Trophoblast cell (in vitro differentiated cells and primary cell): ENCODE data around the gene KCTD5.
"Not testable (repeated sequence)": the region's sequence is repeated elsewhere in the genome, so short reads cannot be mapped to it uniquely, and the experiment has no call there.

Source experiments
- DNase-seq, 2 donors: peaks; one replicate each; pipeline ENCODE4 v3.0.0-alpha.2; 2016
- H2AFZ ChIP-seq: 2 replicates; pipeline ENCODE4 v1.6.1; 2013; ENCODE audit warnings: low read length, moderate library complexity, mild to moderate bottlenecking; ENCODE audit not compliant: insufficient read depth, poor library complexity
- H2AK5ac ChIP-seq: 2 replicates; pipeline ENCODE4 v1.6.1; 2013; ENCODE audit warnings: mild to moderate bottlenecking, low read length
- H2BK120ac ChIP-seq: 2 replicates; pipeline ENCODE4 v1.6.1; 2013; ENCODE audit warnings: low read length, mild to moderate bottlenecking, moderate library complexity; ENCODE audit not compliant: insufficient read depth, poor library complexity
- H2BK12ac ChIP-seq: 2 replicates; pipeline ENCODE4 v1.6.1; 2013; ENCODE audit warnings: mild to moderate bottlenecking, low read length, moderate library complexity
- H2BK5ac ChIP-seq: 2 replicates; pipeline ENCODE4 v1.6.1; 2013; ENCODE audit warnings: low read length, low read depth, moderate library complexity, mild to moderate bottlenecking; ENCODE audit not compliant: poor library complexity
- H3K14ac ChIP-seq: 2 replicates; pipeline ENCODE4 v1.6.1; 2013; ENCODE audit warnings: mild to moderate bottlenecking, low read length
- H3K18ac ChIP-seq: 2 replicates; pipeline ENCODE4 v1.6.1; 2013; ENCODE audit warnings: mild to moderate bottlenecking, low read length
- H3K23ac ChIP-seq: 2 replicates; pipeline ENCODE4 v1.6.1; 2013; ENCODE audit warnings: low read length
- H3K27ac ChIP-seq: 2 replicates; pipeline ENCODE4 v1.5.1; 2013; ENCODE audit warnings: low read depth, mild to moderate bottlenecking, inconsistent platforms, low read length, moderate library complexity
- H3K27me3 ChIP-seq: 2 replicates; pipeline ENCODE4 v1.6.1; 2013; ENCODE audit warnings: inconsistent platforms, mild to moderate bottlenecking, low read length, moderate library complexity; ENCODE audit not compliant: insufficient read depth
- H3K36me3 ChIP-seq, 2 experiments: 1 replicate in 1 of 2; 2 replicates in 1 of 2; pipeline ENCODE4 v1.6.1; 2013; ENCODE audit warnings: low read length in 2 of 2, mild to moderate bottlenecking in 2 of 2, moderate library complexity in 1 of 2; ENCODE audit not compliant: insufficient read depth in 2 of 2, control insufficient read depth in 1 of 2
- H3K4ac ChIP-seq: 2 replicates; pipeline ENCODE4 v1.6.1; 2013; ENCODE audit warnings: low read depth, mild to moderate bottlenecking, low read length, moderate library complexity
- H3K4me1 ChIP-seq, 2 experiments: 1 replicate in 1 of 2; 2 replicates in 1 of 2; pipeline ENCODE4 v1.6.1; 2013; ENCODE audit warnings: low read length in 2 of 2, mild to moderate bottlenecking in 2 of 2, moderate library complexity in 1 of 2; ENCODE audit not compliant: insufficient read depth in 2 of 2, control insufficient read depth in 1 of 2
- H3K4me2 ChIP-seq: 2 replicates; pipeline ENCODE4 v1.6.1; 2013; ENCODE audit warnings: inconsistent platforms, mild to moderate bottlenecking, low read length, moderate library complexity
- H3K4me3 ChIP-seq: 2 replicates; pipeline ENCODE4 v1.5.1; 2013; ENCODE audit warnings: mild to moderate bottlenecking, low read depth, low read length, inconsistent platforms
- H3K79me1 ChIP-seq: one replicate; pipeline ENCODE4 v1.6.1; 2013; ENCODE audit warnings: low read length
- H3K79me2 ChIP-seq: 2 replicates; pipeline ENCODE4 v1.6.1; 2013; ENCODE audit warnings: low read length, mild to moderate bottlenecking; ENCODE audit not compliant: control insufficient read depth, insufficient read depth, poor library complexity
- H3K9ac ChIP-seq: 2 replicates; pipeline ENCODE4 v1.6.1; 2013; ENCODE audit warnings: mild to moderate bottlenecking, low read length
- H3K9me3 ChIP-seq: 2 replicates; pipeline ENCODE4 v1.6.1; 2013; ENCODE audit warnings: low read depth, mild to moderate bottlenecking, control low read depth, inconsistent platforms, low read length; ENCODE audit not compliant: insufficient read depth
- H4K12ac ChIP-seq: 2 replicates; pipeline ENCODE4 v1.6.1; 2013; ENCODE audit warnings: low read depth, mild to moderate bottlenecking, low read length, moderate library complexity
- H4K8ac ChIP-seq: 2 replicates; pipeline ENCODE4 v1.6.1; 2013; ENCODE audit warnings: low read depth, mild to moderate bottlenecking, low read length, moderate library complexity
- H4K91ac ChIP-seq: one replicate; pipeline ENCODE4 v1.6.1; 2013; ENCODE audit warnings: low read depth, mild to moderate bottlenecking, low read length, moderate library complexity
- WGBS: extraction: QIAGEN DNeasy Blood & Tissue Kit; methylation state at CpG from one replicate; pipeline ENCODE4 v1.1.7; 2013; ENCODE audit warnings: missing lambda C conversion rate; ENCODE audit not compliant: insufficient read length, insufficient coverage; ENCODE audit errors: extremely low coverage; 5-methylcytosine and 5-hydroxymethylcytosine counted together

The KCTD5 gene

GRCh38 chr16:2656985-2657384, 25.3 kb upstream of the KCTD5 start:
- H2AFZ ChIP-seq: no peak overlapping the region
- no peak overlapping the region for H3K27ac ChIP-seq
- H3K14ac ChIP-seq: no peak overlapping the region
- no peak overlapping the region for H3K4ac ChIP-seq
- H3K4me2 ChIP-seq: no peak overlapping the region
- H3K4me3 ChIP-seq: no peak overlapping the region
- H3K27me3 ChIP-seq: no peaks in the 10 kb centered on the region
- no peak overlapping the region for H4K12ac ChIP-seq
- H2BK12ac ChIP-seq: no peak overlapping the region
- H3K18ac ChIP-seq: no peak overlapping the region
- no peak overlapping the region for H2BK5ac ChIP-seq
- H2AK5ac ChIP-seq: no peak overlapping the region
- DNase-seq: no peak
- H3K36me3 ChIP-seq: no peaks in the 10 kb centered on the region
- H4K8ac ChIP-seq: no peak overlapping the region
- no peaks in the 10 kb centered on the region for H3K79me1 ChIP-seq
- H3K79me2 ChIP-seq: no peaks in the 10 kb centered on the region
- no peak overlapping the region for H4K91ac ChIP-seq
- no peak overlapping the region for H3K9ac ChIP-seq
- no peak overlapping the region for H2BK120ac ChIP-seq
- no CpG with 5 or more reads among the region's 2 CpGs for WGBS
- no peak overlapping the region for H3K23ac ChIP-seq
- no peaks in the 10 kb centered on the region for H3K9me3 ChIP-seq
- no peaks in the 10 kb centered on the region for H3K4me1 ChIP-seq

- not testable (repeated sequence) for H3K79me1 ChIP-seq, H2AK5ac ChIP-seq, H3K23ac ChIP-seq, H2BK12ac ChIP-seq, DNase-seq, H3K4me3 ChIP-seq, H3K36me3 ChIP-seq, H3K9ac ChIP-seq, H2BK120ac ChIP-seq, H3K4ac ChIP-seq, H4K91ac ChIP-seq, H4K8ac ChIP-seq, H3K27ac ChIP-seq, H3K4me2 ChIP-seq, H2BK5ac ChIP-seq, H3K4me1 ChIP-seq, H3K79me2 ChIP-seq, H4K12ac ChIP-seq, H3K18ac ChIP-seq, H3K14ac ChIP-seq, H3K9me3 ChIP-seq, H3K27me3 ChIP-seq, H2AFZ ChIP-seq
- no CpG with 5 or more reads among the region's 17 CpGs for WGBS
Observed at GRCh38 chr16:2657803-2658202, 24.5 kb upstream of the KCTD5 start.

- not testable (repeated sequence) for H4K91ac ChIP-seq, H4K8ac ChIP-seq, H3K27me3 ChIP-seq, H2AFZ ChIP-seq, DNase-seq, H3K9ac ChIP-seq, H3K23ac ChIP-seq, H3K18ac ChIP-seq, H2BK12ac ChIP-seq, H3K4ac ChIP-seq, H2BK120ac ChIP-seq, H2AK5ac ChIP-seq, H4K12ac ChIP-seq, H3K14ac ChIP-seq, H3K4me3 ChIP-seq, H3K36me3 ChIP-seq, H3K4me1 ChIP-seq, H3K9me3 ChIP-seq, H2BK5ac ChIP-seq, H3K4me2 ChIP-seq, H3K79me1 ChIP-seq, H3K79me2 ChIP-seq, H3K27ac ChIP-seq
- no CpG with 5 or more reads among the region's 8 CpGs for WGBS
Observed at GRCh38 chr16:2659560-2659959, 22.8 kb upstream of the KCTD5 start.

GRCh38 chr16:2660014-2660662, 22.2 kb upstream of the KCTD5 start:
- H3K23ac ChIP-seq, H2AFZ ChIP-seq, H2BK12ac ChIP-seq, H3K79me2 ChIP-seq, H3K79me1 ChIP-seq, H4K12ac ChIP-seq, H2AK5ac ChIP-seq, H3K4me1 ChIP-seq, H2BK120ac ChIP-seq, H3K4me3 ChIP-seq, H4K91ac ChIP-seq, H3K36me3 ChIP-seq, H3K4ac ChIP-seq, H3K9ac ChIP-seq, H3K14ac ChIP-seq, H3K27me3 ChIP-seq, H3K27ac ChIP-seq, H3K9me3 ChIP-seq, H2BK5ac ChIP-seq, DNase-seq, H3K18ac ChIP-seq, H4K8ac ChIP-seq, H3K4me2 ChIP-seq: not testable (repeated sequence)
- no CpG with 5 or more reads among the region's 11 CpGs for WGBS
